H1 (cell line): Measurements from ENCODE around the gene MAD2L2. TPM values are rescaled to one million over a fixed set of nuclear protein-coding genes. Genes with fewer than 3 reads are reported as not detected.
A peak's percentile ranks its signal among the peaks of the same experiment; 100 is the strongest.

ENCODE experiments used
- BCL11A ChIP-seq, 2 experiments: IDR thresholded peaks; one replicate each; pipeline ENCODE4 v1.6.1; 2011; ENCODE audit warnings: low read depth in 2 of 2, low read length in 2 of 2, mild to moderate bottlenecking in 2 of 2
- POLR2A ChIP-seq, 2 experiments: IDR thresholded peaks; 1 replicate in 1 of 2; 2 replicates in 1 of 2; pipeline ENCODE4 v1.6.1; 2011; ENCODE audit warnings: low read depth in 2 of 2, low read length in 2 of 2, mild to moderate bottlenecking in 2 of 2; ENCODE audit errors: control extremely low read depth in 1 of 2
- TBP ChIP-seq: IDR thresholded peaks from 2 replicates; pipeline ENCODE4 v1.6.1; 2011; ENCODE audit warnings: low read depth, low read length, improper control_type of control experiment
- polyA plus RNA-seq, 7 experiments: library from polyadenylated mRNA; depleted of rRNA in 3 of 7; stranded (reverse) in 5 of 7; unstranded in 2 of 7; fragments of >200 nt in 5 of 7; fragments of 200-250 nt in 2 of 7; gene quantifications; 1 replicate in 5 of 7; 2 replicates in 1 of 7; 4 replicates in 1 of 7; pipeline versions ENCODE4 v1.2.1 to v1.2.3, GENCODE V29; 2011 to 2013; ENCODE audit warnings: missing spikeins in 2 of 7, mixed read lengths in 2 of 7
- total RNA-seq: library from RNA; stranded (reverse); fragmentation: NEBNext Ultra II Directional; extraction: Animal tissue kit (Norgen Biotek cat#: 25700); gene quantifications from 2 replicates; pipeline ENCODE4 v1.2.1, GENCODE V29; 2021

MAD2L2 gene
- total and polyA plus RNA-seq, 2 of the 8 experiments (the other 6 are each of a cell fraction or from before 2014, with no cell fraction given) = 310 to 469 TPM

GRCh38 chr1:11682287-11682771 lies 1.4 kb upstream of the MAD2L2 start (continued):
- no peak for TF ChIP-seq TBP
- peak in 1 of 2 experiments; percentile 24 for TF ChIP-seq BCL11A (IDR thresholded peaks at IDR 0.05; ENCODE audit: low read depth in 2 of 2, low read length in 2 of 2)
- TF ChIP-seq POLR2A (IDR thresholded peaks at IDR 0.05; ENCODE audit: control extremely low read depth in 1 of 2, low read depth in 2 of 2, low read length in 2 of 2) = peak in 1 of 2 experiments; percentile 49; a peak in 2 of 3 replicates
